NCI-H1436 treated with DMSO at 0.1 percent for 48 hours (cell line): Measurements from ENCODE around the gene COL8A1.

Experiments used
- DNase-seq: peaks from one replicate; lab custom pipeline; 2025; lab: John Stamatoyannopoulos, UW

The COL8A1 gene

GRCh38 chr3:99761415-99762165 lies 123.2 kb downstream of the COL8A1 start:
- DNase-seq, result no peak

GRCh38 chr3:99762901-99763300 lies 124.5 kb downstream of the COL8A1 start:
- no peak for DNase-seq

GRCh38 chr3:99764377-99764776 lies 126.0 kb downstream of the COL8A1 start:
- DNase-seq, result no peak

- DNase-seq, result no peak
Observed at GRCh38 chr3:99765042-99765942, 126.9 kb downstream of the COL8A1 start.

GRCh38 chr3:99767291-99767690 lies 128.9 kb downstream of the COL8A1 start:
- no peak for DNase-seq

GRCh38 chr3:99768126-99768525 lies 129.7 kb downstream of the COL8A1 start:
- DNase-seq, result no peak

- DNase-seq, result no peak
Observed at GRCh38 chr3:99768808-99769501, 130.6 kb downstream of the COL8A1 start.

GRCh38 chr3:99772171-99772570 lies 133.8 kb downstream of the COL8A1 start:
- no peak for DNase-seq

GRCh38 chr3:99772671-99773070 lies 134.3 kb downstream of the COL8A1 start:
- no peak for DNase-seq

GRCh38 chr3:99774467-99774866 lies 136.1 kb downstream of the COL8A1 start:
- no peak for DNase-seq

GRCh38 chr3:99776516-99777209 lies 138.3 kb downstream of the COL8A1 start:
- DNase-seq, result no peak

GRCh38 chr3:99777210-99777549 lies 138.8 kb downstream of the COL8A1 start:
- no peak for DNase-seq

- no peak for DNase-seq
Observed at GRCh38 chr3:99777708-99778107, 139.3 kb downstream of the COL8A1 start.

GRCh38 chr3:99780749-99781148 lies 142.4 kb downstream of the COL8A1 start:
- no peak for DNase-seq

GRCh38 chr3:99781761-99782160 lies 143.4 kb downstream of the COL8A1 start:
- no peak for DNase-seq

GRCh38 chr3:99783011-99783573 lies 144.7 kb downstream of the COL8A1 start:
- DNase-seq, result no peak

- DNase-seq, result no peak
Observed at GRCh38 chr3:99789011-99789721, 150.8 kb downstream of the COL8A1 start.

- DNase-seq, result no peak
Observed at GRCh38 chr3:99794485-99794884, 156.1 kb downstream of the COL8A1 start.

- no peak for DNase-seq
Observed at GRCh38 chr3:99795573-99795972, 157.2 kb downstream of the COL8A1 start.

GRCh38 chr3:99799422-99799821 lies 161.0 kb downstream of the COL8A1 start:
- DNase-seq, result no peak

GRCh38 chr3:99803297-99803696 lies 164.9 kb downstream of the COL8A1 start:
- DNase-seq, result no peak
